Stimulated activated CD8-positive, alpha-beta memory T cell treated with anti-CD3 and anti-CD28 coated beads, Interleukin-15, amount 100 ng/mL, for 24 hours (primary cell): ENCODE results near the gene CTF1.
"Not testable (repeated sequence)": the region's sequence is repeated elsewhere in the genome, so short reads cannot be mapped to it uniquely, and the experiment has no call there.

Experiments
- DNase-seq: peaks from one replicate; pipeline ENCODE4 v3.0.0-alpha.2; 2020; ENCODE audit warnings: low read depth

Gene CTF1

GRCh38 chr16:30931068-30931650 is 34.7 kb downstream of the CTF1 start:
- no peak for DNase-seq

- no peak for DNase-seq
Observed at GRCh38 chr16:30934827-30935557, 38.6 kb downstream of the CTF1 start.

GRCh38 chr16:30937692-30938091 is 41.3 kb downstream of the CTF1 start:
- no peak for DNase-seq

- DNase-seq = not testable (repeated sequence)
Observed at GRCh38 chr16:30939571-30939970, 43.2 kb downstream of the CTF1 start.

DNA sequence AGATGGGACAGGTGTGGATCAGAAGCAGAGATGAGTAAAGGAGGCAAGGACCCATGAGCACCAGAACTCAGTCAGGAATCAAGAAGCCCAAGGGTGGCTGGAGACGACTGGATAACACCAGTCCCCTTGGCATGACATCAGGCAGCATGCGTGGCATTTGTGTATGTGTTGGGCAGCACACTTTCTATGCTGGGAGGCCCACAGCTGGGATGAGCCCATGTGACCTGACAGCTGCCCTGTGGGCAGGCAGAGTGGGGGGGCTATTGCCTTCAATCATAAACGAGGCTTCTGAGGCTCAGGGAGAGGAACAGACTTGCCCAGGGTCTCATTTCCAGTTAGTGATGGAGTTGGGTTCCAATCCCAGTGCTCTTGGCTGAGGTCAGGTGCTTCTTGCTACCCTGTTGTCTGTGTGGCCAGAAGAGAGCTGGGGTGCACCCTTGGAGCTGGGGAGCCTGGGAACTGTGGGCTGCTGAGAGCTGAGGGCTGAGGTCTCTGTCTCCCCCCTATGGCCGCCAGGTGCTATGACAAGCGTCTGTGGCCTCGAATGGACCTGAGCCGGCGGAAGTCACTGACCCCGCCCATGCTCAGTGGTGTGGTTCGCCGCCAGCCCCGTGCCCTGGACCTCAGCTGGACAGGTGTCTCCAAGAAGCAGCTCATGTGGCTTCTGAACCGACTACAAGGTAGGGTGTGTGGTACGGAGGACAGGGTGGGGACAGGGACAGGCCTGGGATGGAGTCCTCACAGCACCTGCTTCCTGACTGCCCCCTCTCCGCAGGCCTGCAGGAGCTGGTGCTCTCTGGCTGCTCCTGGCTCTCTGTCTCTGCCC is 45.4 kb downstream of the CTF1 start:
- DNase-seq = no peak

GRCh38 chr16:30942426-30942806 is 46.0 kb downstream of the CTF1 start:
- no peak for DNase-seq

DNA sequence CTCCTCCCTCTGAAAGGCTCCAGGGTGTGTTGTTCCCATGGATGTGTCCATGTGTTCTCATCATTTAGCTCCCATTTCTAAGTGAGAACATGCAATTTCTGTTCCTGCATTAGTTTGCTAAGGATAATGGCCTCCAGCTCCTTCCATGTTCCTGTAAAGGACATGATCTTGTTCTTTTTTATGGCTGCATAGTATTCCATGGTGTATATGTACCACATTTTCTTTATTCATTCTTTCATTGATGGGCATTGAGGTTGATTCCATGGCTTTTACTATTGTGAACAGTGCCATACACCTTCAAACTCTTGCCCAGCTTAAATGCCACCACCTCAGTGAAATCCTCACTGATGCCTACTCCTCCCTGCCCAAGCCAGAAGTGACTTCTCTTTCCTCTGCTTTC is 47.9 kb downstream of the CTF1 start:
- no peak for DNase-seq

DNA sequence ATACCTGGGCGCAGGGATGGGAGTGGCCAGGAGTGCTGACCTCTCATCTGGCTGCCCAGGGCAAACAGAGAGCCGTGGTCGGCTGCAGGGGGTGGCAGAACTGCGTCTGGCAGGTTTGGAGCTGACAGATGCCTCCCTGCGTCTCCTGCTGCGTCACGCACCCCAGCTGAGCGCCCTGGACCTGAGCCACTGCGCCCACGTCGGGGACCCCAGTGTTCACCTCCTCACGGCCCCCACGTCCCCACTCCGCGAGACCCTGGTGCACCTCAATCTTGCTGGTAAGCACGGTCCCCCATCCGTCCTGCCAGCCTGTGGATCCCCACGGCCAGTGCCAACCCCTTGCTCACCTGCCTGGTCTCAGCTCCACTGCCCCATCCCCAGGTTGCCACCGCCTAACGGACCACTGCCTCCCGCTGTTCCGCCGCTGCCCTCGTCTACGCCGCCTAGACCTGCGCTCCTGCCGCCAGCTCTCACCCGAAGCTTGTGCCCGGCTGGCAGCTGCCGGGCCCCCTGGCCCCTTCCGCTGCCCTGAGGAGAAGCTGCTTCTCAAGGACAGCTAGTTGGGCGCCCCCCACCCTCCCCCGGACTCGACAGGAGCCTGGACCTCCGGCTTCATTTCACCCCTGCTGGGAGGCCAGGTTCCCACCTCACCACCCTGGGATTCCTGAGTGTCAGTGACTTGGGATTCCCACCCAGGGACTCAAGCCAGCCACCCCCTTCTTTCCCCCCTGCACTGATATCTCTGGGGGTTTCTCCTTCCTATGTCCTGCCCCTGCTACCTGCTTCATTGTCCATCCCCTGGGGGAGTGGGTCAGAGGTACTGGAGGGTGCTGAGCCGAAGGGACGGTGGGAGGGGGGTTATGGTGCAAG is 50.5 kb downstream of the CTF1 start:
- DNase-seq = no peak

- DNase-seq = no peak
Observed at GRCh38 chr16:30947541-30947858, 51.1 kb downstream of the CTF1 start.

DNA sequence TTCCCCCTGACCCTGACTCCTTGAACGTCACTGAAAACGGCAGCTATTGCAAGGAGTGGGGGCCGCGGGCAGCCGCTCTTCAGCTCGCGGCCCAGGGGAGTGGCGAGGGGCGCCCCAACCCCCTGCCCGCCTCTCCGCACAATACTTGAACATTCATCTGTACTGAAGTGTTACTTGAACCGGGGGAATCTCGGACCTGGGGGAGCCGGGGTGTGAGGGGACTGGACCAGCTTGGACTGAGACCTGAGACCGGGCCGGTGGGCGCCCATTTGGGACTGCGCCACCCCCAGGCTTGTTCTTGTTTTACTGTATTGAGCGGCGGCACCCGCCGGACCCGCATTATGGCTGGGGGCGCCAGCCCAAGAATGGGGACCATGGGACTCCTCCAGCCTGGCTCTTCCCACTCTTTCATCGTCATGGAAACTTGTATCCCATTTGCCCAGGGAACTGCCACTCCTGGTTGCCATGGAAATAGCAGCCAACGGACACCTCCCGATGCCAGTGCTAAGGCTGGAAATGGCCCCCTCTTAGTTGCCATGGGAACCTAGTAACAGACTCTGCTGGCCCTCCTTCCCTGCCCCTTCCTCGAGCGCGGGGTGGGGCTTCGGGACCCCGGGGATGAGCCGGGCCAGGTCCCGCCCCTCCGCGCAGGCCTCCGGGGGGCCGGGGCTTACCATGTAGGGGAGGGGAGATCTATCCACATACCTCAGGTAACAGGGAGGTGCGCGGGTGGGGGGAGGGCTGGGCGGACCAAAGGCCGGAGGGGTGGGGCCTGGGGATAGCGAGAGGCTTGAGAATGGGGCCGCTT is 51.6 kb downstream of the CTF1 start:
- no peak for DNase-seq

GRCh38 chr16:30948667-30949649 is 52.5 kb downstream of the CTF1 start, which contains the start of gene ORAI3:
TSS of gene ORAI3 (plus strand) at chr16:30949068. CDS start at chr16:30949290, 222 bp downstream.
- DNase-seq = no peak

DNA sequence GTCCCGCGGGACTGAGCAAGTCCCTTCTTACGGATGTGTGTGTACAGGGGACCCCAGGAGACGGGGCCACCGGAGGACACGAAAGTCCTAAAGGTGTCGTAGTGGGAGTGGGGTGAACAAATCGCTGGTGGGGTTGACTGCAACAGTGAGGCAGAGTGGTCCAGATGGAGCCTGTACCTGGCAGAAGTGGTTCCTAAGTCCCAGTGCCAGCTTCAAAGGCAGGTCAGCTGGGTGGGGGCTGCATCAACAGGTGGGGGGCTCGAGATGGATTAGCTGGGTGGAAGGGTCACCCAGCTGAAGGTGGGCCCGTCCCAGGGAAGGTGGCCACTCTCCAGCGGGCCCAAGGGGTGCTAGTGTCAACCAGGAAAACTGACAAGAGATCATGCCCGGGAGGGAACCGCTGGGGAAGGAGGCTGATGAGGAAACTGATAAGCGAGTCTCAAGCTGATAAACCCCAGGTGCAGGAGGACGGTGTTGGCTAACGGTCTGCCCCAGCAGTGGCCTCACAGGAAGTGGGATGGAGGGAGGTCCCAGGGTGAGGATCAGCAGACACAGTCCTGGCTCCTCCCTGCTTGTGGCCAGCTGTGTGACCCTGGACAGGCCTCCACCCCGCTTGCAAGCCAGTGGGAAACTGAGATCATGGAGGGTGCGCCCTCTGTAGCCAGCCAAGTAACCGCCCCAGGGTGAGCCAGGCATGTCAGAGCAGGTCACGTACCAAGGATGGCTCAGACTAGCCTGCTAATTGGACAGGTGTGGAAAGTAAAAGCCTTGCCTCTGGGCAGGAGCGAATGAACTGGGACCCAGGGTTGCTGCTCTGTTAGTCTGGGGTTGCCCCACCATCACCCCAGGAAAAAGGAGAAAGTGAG is 53.5 kb downstream of the CTF1 start:
- DNase-seq = no peak

- no peak for DNase-seq
Observed at GRCh38 chr16:30950516-30951065, 54.2 kb downstream of the CTF1 start.

DNA sequence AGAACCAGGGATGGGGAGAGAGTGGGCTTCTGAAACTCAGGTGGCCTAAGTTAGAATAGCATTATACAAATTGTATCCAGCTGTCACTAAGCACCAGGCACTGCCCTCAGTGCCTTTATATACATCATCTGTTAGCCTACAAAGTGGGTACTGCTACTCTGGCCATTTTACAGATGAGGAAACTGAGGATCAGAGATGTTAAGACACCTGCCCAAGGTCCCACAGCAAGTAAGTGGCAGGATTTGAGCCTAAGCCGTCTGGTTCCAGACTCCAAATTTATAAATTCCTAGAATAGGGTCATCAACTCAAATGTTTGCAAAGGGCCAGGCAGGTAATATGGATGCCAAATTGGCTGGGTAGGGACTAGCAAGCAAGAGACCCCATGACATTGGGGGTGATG is 54.8 kb downstream of the CTF1 start:
- DNase-seq = no peak

- no peak for DNase-seq
Observed at GRCh38 chr16:30951750-30952149, 55.3 kb downstream of the CTF1 start.

DNA sequence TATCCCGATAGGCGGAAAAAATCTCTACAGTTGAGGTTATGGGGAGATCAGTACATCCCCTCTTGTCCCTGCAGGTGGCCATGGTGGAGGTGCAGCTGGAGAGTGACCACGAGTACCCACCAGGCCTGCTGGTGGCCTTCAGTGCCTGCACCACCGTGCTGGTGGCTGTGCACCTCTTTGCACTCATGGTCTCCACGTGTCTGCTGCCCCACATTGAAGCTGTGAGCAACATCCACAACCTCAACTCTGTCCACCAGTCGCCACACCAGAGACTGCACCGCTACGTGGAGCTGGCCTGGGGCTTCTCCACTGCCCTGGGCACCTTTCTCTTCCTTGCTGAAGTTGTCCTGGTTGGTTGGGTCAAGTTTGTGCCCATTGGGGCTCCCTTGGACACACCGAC is 56.7 kb downstream of the CTF1 start:
- DNase-seq = no peak
